HG03571 (cell line): ENCODE measurements around the gene AKAP10.
"Not testable (repeated sequence)": the region's sequence is repeated elsewhere in the genome, so short reads cannot be mapped to it uniquely, and the experiment has no call there.

Experiments
- ATAC-seq: cut with Tn5 transposase; IDR thresholded peaks from one replicate; pipeline ENCODE4 v1.9.1; 2021; ENCODE audit not compliant: unreplicated experiment

The AKAP10 gene

DNA sequence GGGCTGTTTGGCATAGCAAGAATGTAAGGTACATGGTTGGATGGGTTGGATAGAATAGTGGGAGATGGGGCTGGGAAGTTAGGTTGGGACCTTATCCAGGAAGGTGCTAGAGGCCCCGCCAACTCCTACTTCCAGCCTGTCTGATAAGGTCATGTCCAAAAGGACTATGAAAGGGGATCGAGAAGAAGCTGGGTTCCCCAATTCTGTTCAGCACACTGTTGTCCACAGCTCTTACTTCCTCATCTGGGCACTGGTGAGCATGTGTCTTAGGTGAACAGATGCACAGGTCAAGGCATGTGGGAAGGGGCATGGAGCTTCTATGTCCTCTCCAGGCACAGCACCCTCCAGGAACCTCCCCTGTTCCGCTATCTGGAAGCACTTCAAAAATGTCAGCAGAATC is 104.3 kb downstream of the AKAP10 start:
- no peak for ATAC-seq

DNA sequence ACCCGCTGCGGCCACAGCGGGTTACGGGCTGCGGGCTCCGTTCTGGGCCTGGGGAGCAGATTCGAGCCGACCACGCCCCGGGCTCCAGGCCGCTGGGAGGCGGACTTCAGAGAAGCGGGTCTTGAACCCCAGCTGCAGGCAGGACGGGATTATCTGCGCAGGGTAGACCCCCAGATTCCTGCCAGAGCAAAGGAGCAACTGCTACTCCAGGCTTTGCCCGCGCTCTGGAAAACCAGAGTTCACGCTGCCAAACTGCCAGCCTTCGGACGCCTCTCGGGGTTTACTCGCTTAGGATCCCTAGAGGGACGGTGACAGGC is 109.6 kb downstream of the AKAP10 start:
- ATAC-seq = no peak

DNA sequence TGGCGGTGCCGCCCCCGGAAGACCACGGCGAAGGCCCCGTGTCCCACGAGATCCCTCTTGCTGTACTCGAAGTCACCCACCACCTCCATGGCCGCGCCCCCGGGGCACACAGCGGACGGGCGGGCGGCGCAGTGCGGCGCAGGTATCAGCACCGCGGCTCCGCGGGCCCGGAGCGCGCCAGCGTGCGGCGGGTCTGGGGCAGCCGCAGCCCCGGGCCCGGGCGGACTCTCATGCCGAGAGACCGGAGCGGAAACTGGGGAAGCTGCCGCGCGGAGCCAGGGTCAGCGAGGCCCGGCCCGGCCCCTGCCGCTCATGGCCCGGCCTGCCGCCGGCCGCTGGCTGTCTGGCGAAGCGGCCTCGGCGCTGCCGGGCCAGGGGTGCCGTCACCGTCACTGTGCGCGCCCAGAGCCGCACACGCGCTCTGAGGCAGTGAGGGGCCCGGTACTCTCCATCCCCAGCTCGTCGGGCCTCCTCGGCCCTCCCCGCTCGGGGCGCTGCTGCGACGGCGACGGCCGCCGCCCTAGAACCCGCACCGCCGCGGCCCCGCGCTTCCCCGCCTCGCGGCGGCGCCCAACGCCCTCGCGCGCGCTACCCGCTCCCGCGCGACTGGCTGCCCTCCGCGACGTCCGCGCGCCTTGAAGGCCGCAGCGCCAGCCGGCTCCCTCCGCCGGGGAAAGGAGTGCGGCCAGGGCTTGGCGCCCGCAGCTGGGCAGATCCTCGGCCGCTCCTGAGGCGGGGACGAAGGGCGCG is 110.1 kb downstream of the AKAP10 start, which contains the start of gene ULK2:
Gene ULK2, minus strand, starts transcription at position 608 of the 750 bp plus-strand sequence. Its CDS starts 519 bp downstream, at position 89.
- ATAC-seq = no peak

DNA sequence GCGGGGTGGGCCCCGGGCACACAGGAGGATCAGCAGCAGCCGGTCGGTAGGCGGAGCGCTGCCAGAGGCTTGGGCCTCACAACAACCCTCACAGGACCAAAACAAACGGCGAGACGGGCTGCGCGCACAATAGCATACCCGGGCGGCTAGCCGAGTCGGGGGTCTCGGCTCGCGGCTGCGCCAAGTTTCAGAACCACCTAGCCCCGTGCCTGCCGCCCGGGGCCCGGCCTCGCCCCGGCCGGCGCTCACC is 110.6 kb downstream of the AKAP10 start:
- no peak for ATAC-seq

DNA sequence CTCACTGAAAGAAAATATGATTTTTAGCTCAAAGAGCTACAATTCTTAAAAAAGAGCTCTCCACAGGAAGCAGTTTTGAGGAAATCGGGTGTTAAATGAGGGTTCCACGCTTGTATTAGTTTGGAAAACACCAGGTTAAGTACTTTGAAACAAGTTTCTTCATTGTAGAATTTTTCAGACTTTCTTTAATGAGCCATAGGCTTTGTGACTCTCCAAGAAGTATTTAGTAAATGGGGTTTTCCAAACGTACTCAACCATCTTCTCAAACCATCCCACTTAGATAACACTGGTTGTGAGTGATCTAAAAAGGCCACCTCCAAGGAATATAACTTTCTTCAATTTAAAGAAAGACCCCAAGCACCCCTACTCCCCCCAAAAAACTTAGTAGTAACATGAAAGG is 112.6 kb downstream of the AKAP10 start:
- ATAC-seq = no peak

DNA sequence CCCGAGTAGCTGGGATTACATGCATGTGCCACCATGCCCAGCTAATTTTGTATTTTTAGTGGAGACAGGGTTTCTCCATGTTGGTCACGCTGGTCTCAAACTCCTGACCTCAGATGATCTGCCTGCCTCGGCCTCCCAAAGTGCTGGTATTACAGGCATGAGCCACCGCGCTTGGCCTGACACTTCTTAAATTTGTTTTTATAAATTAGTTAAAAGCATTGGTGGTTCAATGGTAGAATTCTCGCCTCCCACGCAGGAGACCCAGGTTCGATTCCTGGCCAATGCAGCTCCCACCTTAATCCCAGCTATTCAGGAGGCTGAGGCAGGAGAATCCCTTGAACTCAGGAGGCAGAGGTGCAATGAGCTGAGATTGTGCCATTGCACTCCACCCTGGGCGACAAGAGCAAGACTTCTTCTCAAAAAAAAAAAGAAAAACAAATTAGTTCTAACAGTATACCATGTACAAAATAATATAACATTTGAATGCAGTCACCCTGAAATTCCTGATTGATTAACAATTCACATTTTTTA is 116.9 kb downstream of the AKAP10 start:
- not testable (repeated sequence) for ATAC-seq

DNA sequence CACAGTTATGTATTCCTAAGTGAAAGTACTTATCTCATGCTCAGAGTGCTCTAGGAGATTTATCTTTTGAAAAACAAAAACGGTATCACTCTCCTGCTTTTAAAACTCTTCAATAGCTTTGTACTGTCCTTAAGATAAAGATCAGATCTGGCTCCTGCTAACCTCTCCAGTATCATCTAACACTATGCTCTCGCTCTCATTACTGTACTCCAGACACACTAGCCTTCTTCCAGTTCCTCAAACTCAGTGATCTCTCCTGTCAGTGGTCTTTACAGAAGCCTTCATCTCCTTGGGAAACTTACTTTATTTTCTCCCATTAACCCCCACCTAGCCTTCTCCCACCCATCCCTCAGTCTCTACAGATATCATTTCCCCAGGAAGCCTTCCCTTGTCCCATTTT is 120.0 kb downstream of the AKAP10 start:
- no peak for ATAC-seq
